ENCODE measurements around the gene DCTD.
"Not testable (repeated sequence)": the region's sequence is repeated elsewhere in the genome, so short reads cannot be mapped to it uniquely, and the experiment has no call there.

Gene DCTD

DNA sequence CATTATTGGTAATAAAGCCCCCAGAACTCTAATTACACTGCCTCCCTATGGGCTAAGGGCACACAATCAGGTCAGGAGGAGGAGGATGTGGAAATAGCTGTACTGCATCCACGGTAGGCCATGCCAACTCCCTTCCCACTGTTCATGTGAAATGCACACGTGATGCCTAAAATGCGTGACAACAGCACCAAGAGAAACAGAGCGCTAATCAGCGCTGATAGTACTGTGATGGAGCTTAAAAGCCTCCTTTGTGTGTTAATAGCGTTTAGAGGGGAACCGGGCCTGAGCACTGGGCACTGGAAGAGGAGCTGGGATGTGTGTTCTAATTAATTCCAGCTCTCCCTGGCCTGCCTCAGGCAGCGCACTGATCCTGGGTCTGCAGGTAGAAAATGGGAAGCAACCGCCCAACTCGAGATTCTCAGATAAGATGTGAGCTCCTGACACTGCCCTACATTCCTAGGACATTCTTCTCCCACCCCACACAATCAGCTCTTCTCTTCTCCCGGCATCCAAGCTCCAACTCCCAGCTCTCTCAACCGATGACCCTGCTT is 12.9 kb downstream of the DCTD start:
- no peak overlapping the region for H3K4me3 ChIP-seq (ENCODE audit: low read depth, low read length)
- TF ChIP-seq, protein P1, sequence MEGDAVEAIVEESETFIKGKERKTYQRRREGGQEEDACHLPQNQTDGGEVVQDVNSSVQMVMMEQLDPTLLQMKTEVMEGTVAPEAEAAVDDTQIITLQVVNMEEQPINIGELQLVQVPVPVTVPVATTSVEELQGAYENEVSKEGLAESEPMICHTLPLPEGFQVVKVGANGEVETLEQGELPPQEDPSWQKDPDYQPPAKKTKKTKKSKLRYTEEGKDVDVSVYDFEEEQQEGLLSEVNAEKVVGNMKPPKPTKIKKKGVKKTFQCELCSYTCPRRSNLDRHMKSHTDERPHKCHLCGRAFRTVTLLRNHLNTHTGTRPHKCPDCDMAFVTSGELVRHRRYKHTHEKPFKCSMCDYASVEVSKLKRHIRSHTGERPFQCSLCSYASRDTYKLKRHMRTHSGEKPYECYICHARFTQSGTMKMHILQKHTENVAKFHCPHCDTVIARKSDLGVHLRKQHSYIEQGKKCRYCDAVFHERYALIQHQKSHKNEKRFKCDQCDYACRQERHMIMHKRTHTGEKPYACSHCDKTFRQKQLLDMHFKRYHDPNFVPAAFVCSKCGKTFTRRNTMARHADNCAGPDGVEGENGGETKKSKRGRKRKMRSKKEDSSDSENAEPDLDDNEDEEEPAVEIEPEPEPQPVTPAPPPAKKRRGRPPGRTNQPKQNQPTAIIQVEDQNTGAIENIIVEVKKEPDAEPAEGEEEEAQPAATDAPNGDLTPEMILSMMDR (IDR thresholded peaks at IDR 0.05; ENCODE audit: insufficient read depth, low read depth, low read length, missing control alignments): no peak
- no peak for DNase-seq (ENCODE audit: low read depth)

DNA sequence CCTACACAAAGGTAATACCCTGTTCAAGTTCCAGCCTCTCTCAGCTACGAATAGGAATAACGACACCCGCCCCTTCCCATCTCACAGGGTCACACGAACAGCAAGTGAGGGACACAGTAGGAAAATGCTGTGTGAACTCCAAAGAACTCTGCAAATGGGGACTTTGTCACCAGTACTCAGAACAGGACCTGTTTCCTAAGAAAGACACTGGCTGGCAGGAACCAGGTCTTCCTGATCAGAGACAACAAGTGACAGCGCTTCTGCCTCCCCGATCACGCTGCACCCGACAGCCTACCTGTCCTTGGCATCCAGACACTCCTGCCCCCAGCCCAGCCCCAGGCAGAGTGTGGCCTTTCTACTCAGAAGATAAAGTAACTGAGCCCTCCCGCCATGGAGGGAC is 14.2 kb downstream of the DCTD start:
- TF ChIP-seq, protein P1 (IDR thresholded peaks at IDR 0.05; ENCODE audit: insufficient read depth, low read depth, low read length, missing control alignments): no peak
- no peak for DNase-seq (ENCODE audit: low read depth)
- no peak overlapping the region for H3K4me3 ChIP-seq (ENCODE audit: low read depth, low read length)

DNA sequence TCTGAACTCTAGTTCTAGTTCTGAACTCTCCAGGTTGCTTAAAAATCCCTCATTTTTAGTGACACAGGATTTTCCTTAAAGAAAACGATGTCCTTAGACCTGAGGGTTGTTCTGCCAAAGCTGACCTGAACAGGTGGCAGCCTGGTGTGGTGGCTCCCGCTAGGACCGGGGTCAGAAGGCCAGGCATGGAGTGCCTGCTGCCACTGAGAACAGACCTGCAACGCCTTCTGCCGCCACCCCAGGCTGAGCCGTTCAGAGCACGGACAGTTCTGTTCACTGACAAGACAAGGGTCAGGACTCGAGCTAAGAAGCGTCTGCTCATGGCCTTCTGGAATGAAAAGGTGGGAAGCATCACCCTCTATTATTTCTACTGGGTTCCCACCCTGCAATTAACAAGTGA is 15.8 kb downstream of the DCTD start:
- TF ChIP-seq, protein P1 (IDR thresholded peaks at IDR 0.05; ENCODE audit: insufficient read depth, low read depth, low read length, missing control alignments): no peak
- H3K4me3 ChIP-seq (ENCODE audit: low read depth, low read length): no peak overlapping the region
- no peak for DNase-seq (ENCODE audit: low read depth)

DNA sequence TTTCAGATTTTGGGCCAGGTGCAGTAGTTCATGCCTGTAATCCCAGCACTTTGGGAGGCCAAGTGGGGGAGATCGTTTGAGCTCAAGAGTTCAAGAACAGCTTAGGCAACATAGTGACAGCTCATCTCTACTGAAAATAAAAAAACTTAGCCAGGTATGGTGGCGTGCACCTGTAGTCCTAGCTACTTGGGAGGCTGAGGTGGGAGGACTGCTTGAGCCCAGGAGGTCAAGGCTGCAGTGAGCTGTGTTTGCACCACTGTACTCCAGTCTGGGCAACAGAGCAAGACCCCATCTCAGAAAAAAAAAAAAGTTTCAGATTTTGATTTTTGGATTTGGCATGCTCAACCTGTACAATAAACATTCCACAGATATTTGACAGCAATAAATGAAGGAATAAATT is 17.2 kb downstream of the DCTD start:
- not testable (repeated sequence) for H3K4me3 ChIP-seq (ENCODE audit: low read depth, low read length); DNase-seq (ENCODE audit: low read depth)

DNA sequence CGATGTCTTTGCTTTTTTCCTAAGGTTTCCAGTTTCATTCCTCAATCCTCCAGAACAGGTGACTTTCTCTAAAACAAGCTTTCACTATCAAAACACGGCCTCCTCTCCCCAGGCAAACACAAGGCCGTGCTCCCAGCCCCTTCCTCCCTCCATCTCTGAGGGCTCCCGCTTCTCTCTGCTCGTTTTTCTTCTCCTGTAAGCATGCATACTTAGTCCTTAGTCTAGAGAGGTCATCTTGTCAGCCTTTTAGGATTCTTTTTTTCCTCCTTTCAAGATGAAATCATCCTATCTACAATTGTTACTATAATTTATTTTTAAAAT is 18.7 kb downstream of the DCTD start:
- TF ChIP-seq, protein P1 (IDR thresholded peaks at IDR 0.05; ENCODE audit: insufficient read depth, low read depth, low read length, missing control alignments): no peak
- no peak for DNase-seq (ENCODE audit: low read depth)
- no peak overlapping the region for H3K4me3 ChIP-seq (ENCODE audit: low read depth, low read length)

DNA sequence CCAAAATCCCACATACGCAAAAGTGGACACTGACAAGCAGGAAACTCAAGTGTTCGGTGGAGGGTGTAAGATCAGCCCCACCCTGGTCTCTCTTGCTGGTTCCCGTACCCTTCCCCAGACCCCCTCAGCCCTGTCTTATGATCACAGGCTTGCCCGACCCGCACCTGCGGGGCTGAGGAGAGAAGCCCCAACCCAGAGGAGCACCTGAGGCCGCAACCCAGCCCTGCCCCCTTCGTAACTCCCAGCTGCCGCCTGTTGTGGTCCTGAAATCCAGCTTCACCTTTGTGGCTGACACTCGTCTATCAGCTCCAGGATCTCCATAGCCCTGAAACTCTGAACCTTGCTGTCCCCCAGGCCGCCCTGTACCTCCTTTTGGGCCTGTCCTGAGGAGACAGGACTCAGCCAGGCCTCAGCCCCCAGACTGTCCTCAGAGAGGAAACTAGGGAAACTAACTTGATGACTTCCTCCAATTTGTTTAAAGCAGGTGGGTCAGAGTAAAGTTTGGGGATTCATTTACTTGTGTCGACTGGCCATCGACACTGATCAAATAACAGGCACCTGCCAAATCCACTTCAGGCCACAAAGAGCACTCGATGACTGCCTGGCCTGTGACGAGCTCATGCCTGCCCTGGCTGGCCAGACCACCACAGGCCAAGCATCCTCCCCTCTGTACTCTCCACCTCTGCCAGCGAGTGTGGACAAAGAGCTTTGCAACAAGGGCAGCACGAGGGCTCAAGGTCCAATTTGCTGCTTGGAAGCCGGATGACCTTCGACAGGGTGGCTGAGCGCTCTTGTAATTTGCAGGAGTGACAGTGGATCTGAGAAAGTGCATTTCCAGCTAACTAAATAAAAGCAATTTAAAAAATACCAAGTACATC is 19.3 kb downstream of the DCTD start:
- TF ChIP-seq, protein P1 (IDR thresholded peaks at IDR 0.05; ENCODE audit: insufficient read depth, low read depth, low read length, missing control alignments): no peak
- no peak for DNase-seq (ENCODE audit: low read depth)
- H3K4me3 ChIP-seq (ENCODE audit: low read depth, low read length): no peak overlapping the region

DNA sequence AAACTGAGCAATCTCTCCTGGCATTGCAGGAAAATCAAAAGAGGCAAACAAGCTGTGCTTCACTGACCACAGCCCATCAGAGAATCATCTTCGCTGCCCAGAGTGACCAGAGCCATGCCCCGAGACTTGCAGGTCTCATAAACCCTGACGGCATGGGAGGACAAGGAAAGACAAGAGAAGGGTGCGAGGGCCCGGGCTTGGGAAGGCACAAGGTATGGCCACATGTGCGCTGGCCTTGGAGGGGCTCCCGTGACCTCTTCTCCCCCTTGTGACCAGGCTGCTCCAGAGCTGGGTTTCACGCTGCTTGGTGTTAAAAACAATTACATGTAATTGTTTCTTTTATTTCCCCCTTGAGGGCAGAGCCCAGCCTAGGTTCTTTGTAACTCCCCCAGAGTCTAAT is 20.8 kb downstream of the DCTD start:
- TF ChIP-seq, protein P1 (IDR thresholded peaks at IDR 0.05; ENCODE audit: insufficient read depth, low read depth, low read length, missing control alignments): no peak
- no peak overlapping the region for H3K4me3 ChIP-seq (ENCODE audit: low read depth, low read length)
- no peak for DNase-seq (ENCODE audit: low read depth)

Data from GM12865 (cell line).